Adrenal gland (tissue), 12 donors: ENCODE measurements around the gene GABRR2. TPM values are rescaled to one million over a fixed set of nuclear protein-coding genes. Genes with fewer than 3 reads are reported as not detected.
"Not testable (repeated sequence)": the region's sequence is repeated elsewhere in the genome, so short reads cannot be mapped to it uniquely, and the experiment has no call there.

Experiments
- DNase-seq, 7 donors: peaks; one replicate each; pipeline ENCODE4 v3.0.0-alpha.2; 2019 to 2020
- H3K27ac ChIP-seq, 5 donors: fragments of 200-600 bp; sonication (generic) in 4 of 5; 1 replicate in 3 of 5; 2 replicates in 2 of 5; pipeline versions ENCODE4 v1.5.1 to v1.8.0; 2016 to 2020; ENCODE audit warnings: mild to moderate bottlenecking in 1 of 5
- H3K27me3 ChIP-seq: fragments of 200-600 bp; 2 replicates; pipeline ENCODE4 v1.8.0; 2021
- H3K36me3 ChIP-seq, 2 donors: fragments of 200-600 bp; replicated peaks in 1 of 2; 1 replicate in 1 of 2; 2 replicates in 1 of 2; pipeline versions ENCODE4 v1.5.1 to v1.8.0; 2018 to 2022
- H3K4me1 ChIP-seq, 2 donors: fragments of 200-600 bp; replicated peaks in 1 of 2; 1 replicate in 1 of 2; 2 replicates in 1 of 2; pipeline versions ENCODE4 v1.5.1 to v1.8.0; 2018 to 2021
- H3K4me3 ChIP-seq, 4 donors: fragments of 200-600 bp; sonication (generic) in 3 of 4; one replicate each; pipeline ENCODE4 v1.5.1; 2016 to 2018
- H3K9me3 ChIP-seq, 3 donors: fragments of 200-600 bp; sonication (generic) in 1 of 3; replicated peaks in 1 of 3; 1 replicate in 2 of 3; 2 replicates in 1 of 3; pipeline versions ENCODE4 v1.5.1 to v1.8.0; 2016 to 2021
- CTCF ChIP-seq, 6 experiments: fragments of 450-650 bp in 4 of 6; fragments of 200-600 bp in 2 of 6; sonication (generic) in 1 of 6; IDR thresholded peaks; 1 replicate in 5 of 6; 2 replicates in 1 of 6; pipeline versions ENCODE4 v1.5.1 to v1.8.0; 2016 to 2021; ENCODE audit warnings: antibody characterized with exemption in 6 of 6, mild to moderate bottlenecking in 2 of 6, moderate library complexity in 1 of 6
- POLR2A ChIP-seq, 2 donors: fragments of 450-650 bp; IDR thresholded peaks; one replicate each; pipeline ENCODE4 v1.6.1; 2017; ENCODE audit warnings: antibody characterized with exemption in 2 of 2, mild to moderate bottlenecking in 2 of 2, moderate library complexity in 1 of 2
- WGBS, 4 donors: extraction: QIAGEN DNeasy Blood & Tissue Kit in 2 of 4; methylation state at CpG; one replicate each; pipeline versions ENCODE4 v1.1.5 to v1.1.7; 2013 to 2017; 5-methylcytosine and 5-hydroxymethylcytosine counted together
- intact Hi-C, 2 donors: fragments of 100-400 bp; cut with DNase I; formaldehyde crosslinking; loops; one replicate each; pipeline versions ENCODE4 v1.14.1 to v1.15.0; 2022 to 2023
- polyA plus RNA-seq, 3 donors: library from polyadenylated mRNA; stranded (reverse); fragments of 200-250 nt in 2 of 3; fragments of 350-450 nt in 1 of 3; fragmentation: Illumina TruSeq in 1 of 3; extraction: RNeasy Lipid Tissue Mini Kit (QIAGEN cat#74804) in 1 of 3; gene quantifications; one replicate each; pipeline ENCODE4 v1.2.3, GENCODE V29; 2013 to 2014
- total RNA-seq, 9 donors: library from RNA; depleted of rRNA in 4 of 9; stranded (reverse); fragments of >200 nt in 4 of 9; fragments of 120-200 nt in 1 of 9; fragmentation: NEBNext Ultra II Directional in 1 of 9; extraction: Animal tissue kit (Norgen Biotek cat#: 25700) in 1 of 9; gene quantifications; one replicate each; pipeline versions ENCODE4 v1.1.0 to v1.2.4, GENCODE V29; 2013 to 2023
- donor health status: healthy with polysubstance abuse.
- donor health status: Bipolar disorder and iron deficiency.
- donor health status: DM: yes; HTN: yes; CAD: no.
- donor health status: DM: no; HTN: no; CAD: no.
- donor health status: DM: no; HTN: no; CAD: no.
- donor health status: DM: yes; HTN: yes; CAD: no.

The GABRR2 gene
- total and polyA plus RNA-seq, 12 donors: 0.17 to 2.4 (median 0.71) TPM; not detected in 2

GRCh38 chr6:89243331-89243629 is 71.8 kb downstream of the GABRR2 start:
- no peak for TF ChIP-seq POLR2A (IDR thresholded peaks at IDR 0.05)
- no peak for TF ChIP-seq CTCF (IDR thresholded peaks at IDR 0.05)
- 52 to 69% (median 60%) methylated on average over 1 of the region's 1 CpG for WGBS, 4 donors

GRCh38 chr6:89242574-89243330 is 72.3 kb downstream of the GABRR2 start:
- no peak for DNase-seq
- no peaks in the 10 kb centered on the region for H3K36me3 ChIP-seq
- intact Hi-C loops: loop anchor here in 1 of 2 donors (5.0 kb wide), 1 partner anchor 260 kb away; no protein-coding TSS in a partner anchor
- peaks cover 4% of the 10 kb centered on the region for H3K27me3 ChIP-seq
- no peaks in the 10 kb centered on the region for H3K9me3 ChIP-seq
- no peak overlapping the region for H3K27ac ChIP-seq
- no peak overlapping the region for H3K4me3 ChIP-seq
- 9 to 26% (median 14%) methylated on average over 3 of the region's 3 CpGs for WGBS, 4 donors
- TF ChIP-seq CTCF (IDR thresholded peaks at IDR 0.05): peak; percentile 38 to 79 (median 56)
- no peak for TF ChIP-seq POLR2A (IDR thresholded peaks at IDR 0.05)
- no peaks in the 10 kb centered on the region for H3K4me1 ChIP-seq

More at GRCh38 chr6:89243331-89243629, 71.8 kb downstream of the GABRR2 start:
- no peaks in the 10 kb centered on the region for H3K4me1 ChIP-seq
- no peaks in the 10 kb centered on the region for H3K36me3 ChIP-seq
- H3K4me3 ChIP-seq: no peak overlapping the region
- no peak overlapping the region for H3K27ac ChIP-seq
- peaks cover 4% of the 10 kb centered on the region for H3K27me3 ChIP-seq
- intact Hi-C loops: loop anchor here in 1 of 2 donors (5.0 kb wide), 1 partner anchor 261 kb away; no protein-coding TSS in a partner anchor
- no peaks in the 10 kb centered on the region for H3K9me3 ChIP-seq
- DNase-seq: no peak

GRCh38 chr6:89239338-89239737 is 75.8 kb downstream of the GABRR2 start:
- H3K27ac ChIP-seq: no peak overlapping the region
- peak in 2 of 6 experiments; percentile 10 to 26 for TF ChIP-seq CTCF (IDR thresholded peaks at IDR 0.05)
- no peak for TF ChIP-seq POLR2A (IDR thresholded peaks at IDR 0.05)
- DNase-seq: no peak
- H3K4me1 ChIP-seq: no peaks in the 10 kb centered on the region
- intact Hi-C loops: loop anchor here in 1 of 2 donors (5.0 kb wide), 1 partner anchor 257 kb away; no protein-coding TSS in a partner anchor
- peaks cover 4% of the 10 kb centered on the region for H3K27me3 ChIP-seq
- no peak overlapping the region for H3K4me3 ChIP-seq
- WGBS, 4 donors: 77 to 84% (median 82%) methylated on average over 3 of the region's 3 CpGs
- H3K9me3 ChIP-seq: no peaks in the 10 kb centered on the region
- no peaks in the 10 kb centered on the region for H3K36me3 ChIP-seq

GRCh38 chr6:89237158-89237557 is 77.9 kb downstream of the GABRR2 start:
- DNase-seq: no peak
- TF ChIP-seq POLR2A (IDR thresholded peaks at IDR 0.05): no peak
- no peak for TF ChIP-seq CTCF (IDR thresholded peaks at IDR 0.05)
- Histone ChIP-seq H3K4me1 (no peaks in the 10 kb centered on the region), H3K36me3 (no peaks in the 10 kb centered on the region), H3K4me3 (no peak overlapping the region), H3K27me3 (peaks cover 4% of the 10 kb centered on the region), H3K9me3 (no peaks in the 10 kb centered on the region), H3K27ac (no peak overlapping the region)
- intact Hi-C loops: loop anchor here in 1 of 2 donors (5.0 kb wide), 1 partner anchor 255 kb away; no protein-coding TSS in a partner anchor

- intact Hi-C loops, H3K27me3 ChIP-seq: not testable (repeated sequence)
- 78 to 90% (median 86%) methylated on average over 14 to 15 of the region's 15 CpGs for WGBS, 4 donors
These were observed 81.5 kb downstream of the GABRR2 start for GRCh38 chr6:89233605-89234004.

More at GRCh38 chr6:89233605-89234004, 81.5 kb downstream of the GABRR2 start:
- H3K36me3 ChIP-seq, H3K4me3 ChIP-seq, H3K4me1 ChIP-seq, H3K9me3 ChIP-seq, DNase-seq, H3K27ac ChIP-seq: not testable (repeated sequence)
